ENCODE data around the gene ZNF579.

GRCh38 chr19:55613930-55614710, 33.5 kb upstream of the ZNF579 start:
- TF ChIP-seq, protein P1, sequence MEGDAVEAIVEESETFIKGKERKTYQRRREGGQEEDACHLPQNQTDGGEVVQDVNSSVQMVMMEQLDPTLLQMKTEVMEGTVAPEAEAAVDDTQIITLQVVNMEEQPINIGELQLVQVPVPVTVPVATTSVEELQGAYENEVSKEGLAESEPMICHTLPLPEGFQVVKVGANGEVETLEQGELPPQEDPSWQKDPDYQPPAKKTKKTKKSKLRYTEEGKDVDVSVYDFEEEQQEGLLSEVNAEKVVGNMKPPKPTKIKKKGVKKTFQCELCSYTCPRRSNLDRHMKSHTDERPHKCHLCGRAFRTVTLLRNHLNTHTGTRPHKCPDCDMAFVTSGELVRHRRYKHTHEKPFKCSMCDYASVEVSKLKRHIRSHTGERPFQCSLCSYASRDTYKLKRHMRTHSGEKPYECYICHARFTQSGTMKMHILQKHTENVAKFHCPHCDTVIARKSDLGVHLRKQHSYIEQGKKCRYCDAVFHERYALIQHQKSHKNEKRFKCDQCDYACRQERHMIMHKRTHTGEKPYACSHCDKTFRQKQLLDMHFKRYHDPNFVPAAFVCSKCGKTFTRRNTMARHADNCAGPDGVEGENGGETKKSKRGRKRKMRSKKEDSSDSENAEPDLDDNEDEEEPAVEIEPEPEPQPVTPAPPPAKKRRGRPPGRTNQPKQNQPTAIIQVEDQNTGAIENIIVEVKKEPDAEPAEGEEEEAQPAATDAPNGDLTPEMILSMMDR (IDR thresholded peaks at IDR 0.05), result no peak
- TF ChIP-seq EP300 (IDR thresholded peaks at IDR 0.05), result no peak

All from stomach (tissue), 4 donors.